Inflammatory macrophage treated with lipopolysaccharide for 4 hours (primary cell): ENCODE results near the gene ADCY5.

Source experiments
- DNase-seq: peaks from one replicate; pipeline ENCODE4 v3.0.0-alpha.2; 2020

Gene ADCY5

GRCh38 chr3:123384256-123384655, 64.6 kb downstream of the ADCY5 start:
- no peak for DNase-seq

- DNase-seq = no peak
These were observed 65.5 kb downstream of the ADCY5 start for GRCh38 chr3:123383091-123384053.

GRCh38 chr3:123380261-123380660, 68.6 kb downstream of the ADCY5 start:
- DNase-seq = no peak

- DNase-seq = no peak
These were observed 69.7 kb downstream of the ADCY5 start for GRCh38 chr3:123379041-123379830.

GRCh38 chr3:123378409-123378915, 70.4 kb downstream of the ADCY5 start:
- DNase-seq = no peak

- no peak for DNase-seq
These were observed 71.6 kb downstream of the ADCY5 start for GRCh38 chr3:123377243-123377740.

GRCh38 chr3:123376451-123377242, 72.2 kb downstream of the ADCY5 start:
- DNase-seq = no peak

GRCh38 chr3:123375014-123375940, 73.6 kb downstream of the ADCY5 start:
- DNase-seq = no peak

- no peak for DNase-seq
These were observed 74.9 kb downstream of the ADCY5 start for GRCh38 chr3:123374016-123374415.

- no peak for DNase-seq
These were observed 75.4 kb downstream of the ADCY5 start for GRCh38 chr3:123373474-123373987.

- DNase-seq = no peak
These were observed 76.0 kb downstream of the ADCY5 start for GRCh38 chr3:123372686-123373473.

GRCh38 chr3:123371859-123372685, 76.8 kb downstream of the ADCY5 start:
- no peak for DNase-seq

GRCh38 chr3:123371426-123371825, 77.5 kb downstream of the ADCY5 start:
- no peak for DNase-seq

GRCh38 chr3:123370819-123371218, 78.1 kb downstream of the ADCY5 start:
- DNase-seq = no peak

GRCh38 chr3:123369085-123369484, 79.8 kb downstream of the ADCY5 start:
- DNase-seq = no peak

GRCh38 chr3:123367467-123368154, 81.3 kb downstream of the ADCY5 start:
- no peak for DNase-seq

GRCh38 chr3:123365450-123366143, 83.3 kb downstream of the ADCY5 start:
- no peak for DNase-seq

- no peak for DNase-seq
These were observed 87.8 kb downstream of the ADCY5 start for GRCh38 chr3:123361071-123361470.
